ENCODE measurements around the gene MXRA7. TPM values are rescaled to one million over a fixed set of nuclear protein-coding genes. Genes with fewer than 3 reads are reported as not detected.

The MXRA7 gene
- polyA plus RNA-seq, 1 of the 3 experiments (the other 2 are of a cell fraction): 154 TPM

- TF ChIP-seq CTCF (IDR thresholded peaks at IDR 0.05) (peak; percentile 93), MXI1 (IDR thresholded peaks at IDR 0.05; ENCODE audit: low read depth, low read length) (peak; percentile 91), NFIC (IDR thresholded peaks at IDR 0.05; ENCODE audit: borderline replicate concordance) (peak; percentile 80), GATA2 (CRISPR knock-in tag; IDR thresholded peaks at IDR 0.05) (peak; percentile 68), ELF1 (IDR thresholded peaks at IDR 0.05) (peak; percentile 2; the same call in 1 of the 2 replicates), MAX (IDR thresholded peaks at IDR 0.05; ENCODE audit: low read depth) (peak; percentile 69), POLR2AphosphoS5 (IDR thresholded peaks at IDR 0.05; ENCODE audit: low read depth, low read length) (peak; percentile 93), NRF1 (IDR thresholded peaks at IDR 0.05; ENCODE audit: low read depth, low read length) (peak; percentile 56), TAF1 (IDR thresholded peaks at IDR 0.05; ENCODE audit: borderline replicate concordance, low read depth, low read length) (peak; percentile 79), SMC3 (IDR thresholded peaks at IDR 0.05; ENCODE audit: low read depth, low read length) (peak; percentile 61), TCF12 (IDR thresholded peaks at IDR 0.05) (peak; percentile 13; the same call in 1 of the 2 replicates), EP300 (IDR thresholded peaks at IDR 0.05; ENCODE audit: borderline replicate concordance in 1 of 2, low read depth in 1 of 2, low read length in 1 of 2) (peak in 1 of 2 experiments; percentile 25; a peak in 1 of 4 replicates), RAD21 (IDR thresholded peaks at IDR 0.05; ENCODE audit: low read length) (peak; percentile 53), GABPA (IDR thresholded peaks at IDR 0.05; ENCODE audit: low read depth) (peak; percentile 67), IRF3 (IDR thresholded peaks at IDR 0.05; ENCODE audit: low read depth, low read length) (no peak), MEF2A (IDR thresholded peaks at IDR 0.05; ENCODE audit: borderline replicate concordance, low read depth) (no peak; the same call in 1 of the 2 replicates), PBX3 (IDR thresholded peaks at IDR 0.05) (no peak), TEAD4 (IDR thresholded peaks at IDR 0.05; ENCODE audit: borderline replicate concordance, insufficient read depth) (no peak), YY1 (IDR thresholded peaks at IDR 0.05; ENCODE audit: low read depth) (no peak), FOXJ3 (CRISPR knock-in tag; IDR thresholded peaks at IDR 0.05) (no peak), USF1 (IDR thresholded peaks at IDR 0.05; ENCODE audit: borderline replicate concordance, low read depth) (peak; percentile 38), SIN3A (IDR thresholded peaks at IDR 0.05; ENCODE audit: borderline replicate concordance, low read depth, low read length) (peak; percentile 47; the same call in 1 of the 2 replicates), RCOR1 (IDR thresholded peaks at IDR 0.05; ENCODE audit: low read length) (no peak; the same call in 1 of the 2 replicates)
- Histone ChIP-seq H3K9me2 (no peaks in the 10 kb centered on the region), H3K9me3 (no peaks in the 10 kb centered on the region), H3K79me2 (ENCODE audit: insufficient read depth) (peaks cover 94% of the 10 kb centered on the region), H3K9ac (peak within 1 kb of the TSS; percentile 99), H3K4me1 (ENCODE audit: control insufficient read depth in 1 of 2, insufficient read depth in 2 of 2, low read depth in 1 of 2, low read length in 1 of 2) (peaks cover 14 to 20% of the 10 kb centered on the region in 2 experiments), H3K27ac (ENCODE audit: low read depth in 2 of 2, low read length in 1 of 2) (peak within 1 kb of the TSS; percentile 94 to 96), H3K4me3 (ENCODE audit: low read depth in 2 of 2, low read length in 1 of 2) (peak within 1 kb of the TSS; percentile 74 to 99), H3K27me3 (ENCODE audit: insufficient read depth) (no peaks in the 10 kb centered on the region), H3F3A (replicated peaks; ENCODE audit: insufficient read depth) (peaks cover 34% of the 10 kb centered on the region), H3K36me3 (replicated peaks in 1 of 2; ENCODE audit: control insufficient read depth in 1 of 2, insufficient read depth in 2 of 2, low read length in 1 of 2) (peaks cover 16 to 48% of the 10 kb centered on the region in 2 experiments), H2AFZ (ENCODE audit: low read depth) (peak within 1 kb of the TSS; percentile 81), H3K4me2 (peak within 1 kb of the TSS; percentile 86), H4K20me1 (ENCODE audit: insufficient read depth) (peaks cover 28% of the 10 kb centered on the region)
- ChIA-PET POLR2A (interaction anchor here (0.5 to 4.7 kb wide), 8 partner anchors 7 to 183 kb away, joined by 3 to 47 read pairs (median 4); partner anchors contain the start of genes MFSD11 and SRSF2), CTCF (interaction anchor here (0.7 to 5.9 kb wide), 24 partner anchors 10 to 361 kb away, joined by 3 to 75 read pairs (median 4); partner anchors contain the start of genes MFSD11, MGAT5B, MXRA7 and SRSF2)
- 6% methylated on average over 30 of the region's 71 CpGs for WGBS (ENCODE audit: low lambda C conversion rate)
- DNase-seq: peak; percentile 89
These were observed 16.3 kb upstream of the MXRA7 start, which contains the start of gene METTL23 for GRCh38 chr17:76726776-76727718. Gene METTL23 (plus strand): TSS chr17:76726839. CDS start chr17:76729711, 2,872 bp downstream.

Data from SK-N-SH (cell line).